ENCODE data around the gene PLCG1.

DNA sequence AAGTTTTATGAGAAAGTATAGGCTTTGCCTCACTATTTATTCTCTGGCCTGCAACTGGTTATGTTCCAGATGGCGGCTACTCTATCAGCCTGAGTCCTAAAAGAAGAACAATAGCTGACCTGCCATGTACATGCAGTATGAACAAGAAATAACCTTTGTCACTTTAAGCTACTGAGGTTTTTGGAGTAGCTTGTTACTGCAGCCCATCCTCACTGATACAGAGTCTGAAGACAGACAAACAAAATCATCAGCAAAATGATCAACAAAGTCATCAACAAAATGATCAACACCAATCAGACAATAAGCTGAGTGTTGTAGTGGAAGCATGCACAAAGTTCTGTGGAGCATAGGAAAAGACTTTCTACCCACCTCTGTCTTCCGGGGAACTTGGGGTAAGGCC, 82.5 kb downstream of the PLCG1 start:
- TF ChIP-seq, protein P1, sequence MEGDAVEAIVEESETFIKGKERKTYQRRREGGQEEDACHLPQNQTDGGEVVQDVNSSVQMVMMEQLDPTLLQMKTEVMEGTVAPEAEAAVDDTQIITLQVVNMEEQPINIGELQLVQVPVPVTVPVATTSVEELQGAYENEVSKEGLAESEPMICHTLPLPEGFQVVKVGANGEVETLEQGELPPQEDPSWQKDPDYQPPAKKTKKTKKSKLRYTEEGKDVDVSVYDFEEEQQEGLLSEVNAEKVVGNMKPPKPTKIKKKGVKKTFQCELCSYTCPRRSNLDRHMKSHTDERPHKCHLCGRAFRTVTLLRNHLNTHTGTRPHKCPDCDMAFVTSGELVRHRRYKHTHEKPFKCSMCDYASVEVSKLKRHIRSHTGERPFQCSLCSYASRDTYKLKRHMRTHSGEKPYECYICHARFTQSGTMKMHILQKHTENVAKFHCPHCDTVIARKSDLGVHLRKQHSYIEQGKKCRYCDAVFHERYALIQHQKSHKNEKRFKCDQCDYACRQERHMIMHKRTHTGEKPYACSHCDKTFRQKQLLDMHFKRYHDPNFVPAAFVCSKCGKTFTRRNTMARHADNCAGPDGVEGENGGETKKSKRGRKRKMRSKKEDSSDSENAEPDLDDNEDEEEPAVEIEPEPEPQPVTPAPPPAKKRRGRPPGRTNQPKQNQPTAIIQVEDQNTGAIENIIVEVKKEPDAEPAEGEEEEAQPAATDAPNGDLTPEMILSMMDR (IDR thresholded peaks at IDR 0.05 in 8 of 11, conservative IDR thresholded peaks at IDR 0.05 in 3 of 11), result no peak
- TF ChIP-seq POLR2A (IDR thresholded peaks at IDR 0.05) (no peak), POLR2AphosphoS5 (IDR thresholded peaks at IDR 0.05) (no peak)
